ENCODE data around the gene SLC11A2.
"Not testable (repeated sequence)": the region's sequence is repeated elsewhere in the genome, so short reads cannot be mapped to it uniquely, and the experiment has no call there.

The SLC11A2 gene

GRCh38 chr12:51025338-51025835 lies 797 bp downstream of the SLC11A2 start:
- DNase-seq (ENCODE audit: low read depth) = peak; percentile 27

GRCh38 chr12:51023625-51024382 lies 2.4 kb downstream of the SLC11A2 start:
- DNase-seq (ENCODE audit: low read depth) = peak; percentile 27

GRCh38 chr12:51021694-51022093 lies 4.5 kb downstream of the SLC11A2 start:
- DNase-seq (ENCODE audit: low read depth) = no peak

GRCh38 chr12:51020448-51021182 lies 5.6 kb downstream of the SLC11A2 start:
- DNase-seq (ENCODE audit: low read depth) = no peak

- DNase-seq (ENCODE audit: low read depth) = no peak
Observed at GRCh38 chr12:51019927-51020326, 6.3 kb downstream of the SLC11A2 start.

- DNase-seq (ENCODE audit: low read depth) = no peak
Observed at GRCh38 chr12:51018956-51019355, 7.2 kb downstream of the SLC11A2 start.

GRCh38 chr12:51017452-51017851 lies 8.7 kb downstream of the SLC11A2 start:
- DNase-seq (ENCODE audit: low read depth) = no peak

GRCh38 chr12:51014467-51014866 lies 11.7 kb downstream of the SLC11A2 start:
- not testable (repeated sequence) for DNase-seq (ENCODE audit: low read depth)

- no peak for DNase-seq (ENCODE audit: low read depth)
Observed at GRCh38 chr12:51013441-51013840, 12.7 kb downstream of the SLC11A2 start.

- DNase-seq (ENCODE audit: low read depth) = no peak
Observed at GRCh38 chr12:51012570-51013236, 13.5 kb downstream of the SLC11A2 start.

- DNase-seq (ENCODE audit: low read depth) = peak; percentile 40
Observed at GRCh38 chr12:51011955-51012354, 14.2 kb downstream of the SLC11A2 start.

GRCh38 chr12:51009056-51009440 lies 17.1 kb downstream of the SLC11A2 start:
- DNase-seq (ENCODE audit: low read depth) = peak; percentile 78

- DNase-seq (ENCODE audit: low read depth) = no peak
Observed at GRCh38 chr12:51008329-51009055, 17.7 kb downstream of the SLC11A2 start.

- DNase-seq (ENCODE audit: low read depth) = no peak
Observed at GRCh38 chr12:51005671-51006070, 20.5 kb downstream of the SLC11A2 start.

- DNase-seq (ENCODE audit: low read depth) = no peak
Observed at GRCh38 chr12:51005030-51005429, 21.2 kb downstream of the SLC11A2 start.

- DNase-seq (ENCODE audit: low read depth) = no peak
Observed at GRCh38 chr12:51004504-51004903, 21.7 kb downstream of the SLC11A2 start.

- DNase-seq (ENCODE audit: low read depth) = no peak
Observed at GRCh38 chr12:51001799-51002198, 24.4 kb downstream of the SLC11A2 start.

- DNase-seq (ENCODE audit: low read depth) = peak; percentile 33
Observed at GRCh38 chr12:51000245-51000644, 25.9 kb downstream of the SLC11A2 start.

- DNase-seq (ENCODE audit: low read depth) = no peak
Observed at GRCh38 chr12:50999093-50999492, 27.1 kb downstream of the SLC11A2 start.

- DNase-seq (ENCODE audit: low read depth) = no peak
Observed at GRCh38 chr12:50992819-50993218, 33.4 kb downstream of the SLC11A2 start.

GRCh38 chr12:50991291-50991690 lies 34.9 kb downstream of the SLC11A2 start:
- no peak for DNase-seq (ENCODE audit: low read depth)

- no peak for DNase-seq (ENCODE audit: low read depth)
Observed at GRCh38 chr12:50990791-50991190, 35.4 kb downstream of the SLC11A2 start.

Measured in amniotic epithelial cell (primary cell).